Activated CD4-positive, CD25-positive, alpha-beta regulatory T cell treated with anti-CD3 and anti-CD28 coated beads, Interleukin-2, amount 50 U/mL, for 16 hours (primary cell): ENCODE measurements around the gene TTC9.

Source experiments
- DNase-seq: peaks from one replicate; pipeline ENCODE4 v3.0.0-alpha.2; 2020; ENCODE audit warnings: low read depth, low spot score

The TTC9 gene

GRCh38 chr14:70641548-70642302 is at the start of gene TTC9:
Gene TTC9 (plus strand): TSS chr14:70641916. CDS start chr14:70642130, 214 bp downstream.
- DNase-seq: no peak

GRCh38 chr14:70594461-70594860 is 47.3 kb upstream of the TTC9 start:
- DNase-seq: no peak

- no peak for DNase-seq
Observed at GRCh38 chr14:70595443-70596185, 46.1 kb upstream of the TTC9 start.

GRCh38 chr14:70597731-70598130 is 44.0 kb upstream of the TTC9 start:
- DNase-seq: no peak

GRCh38 chr14:70599345-70599744 is 42.4 kb upstream of the TTC9 start:
- DNase-seq: no peak

GRCh38 chr14:70600382-70601157 is 41.1 kb upstream of the TTC9 start, which contains the start of gene MED6:
Gene MED6 (minus strand): TSS chr14:70600655. CDS start chr14:70600637, 18 bp downstream.
- peak; percentile 89 for DNase-seq

GRCh38 chr14:70601162-70601561 is 40.6 kb upstream of the TTC9 start:
- DNase-seq: no peak

- no peak for DNase-seq
Observed at GRCh38 chr14:70602254-70602653, 39.5 kb upstream of the TTC9 start.

GRCh38 chr14:70611216-70611615 is 30.5 kb upstream of the TTC9 start:
- DNase-seq: no peak

- DNase-seq: no peak
Observed at GRCh38 chr14:70616646-70617045, 25.1 kb upstream of the TTC9 start.

- DNase-seq: no peak
Observed at GRCh38 chr14:70618314-70618713, 23.4 kb upstream of the TTC9 start.

GRCh38 chr14:70619708-70620107 is 22.0 kb upstream of the TTC9 start:
- no peak for DNase-seq

GRCh38 chr14:70622111-70622712 is 19.5 kb upstream of the TTC9 start:
- peak; percentile 31 for DNase-seq

GRCh38 chr14:70624972-70625371 is 16.7 kb upstream of the TTC9 start:
- DNase-seq: no peak

GRCh38 chr14:70631948-70632347 is 9.8 kb upstream of the TTC9 start:
- no peak for DNase-seq

GRCh38 chr14:70635971-70636595 is 5.6 kb upstream of the TTC9 start:
- DNase-seq: no peak

GRCh38 chr14:70638416-70638815 is 3.3 kb upstream of the TTC9 start:
- DNase-seq: no peak

GRCh38 chr14:70640938-70641547 is 673 bp upstream of the TTC9 start:
- no peak for DNase-seq

GRCh38 chr14:70642303-70643235 is 853 bp downstream of the TTC9 start:
- DNase-seq: no peak

- DNase-seq: no peak
Observed at GRCh38 chr14:70643967-70644366, 2.3 kb downstream of the TTC9 start.
